ENCODE results near the gene CLMP.

GRCh38 chr11:123084454-123084853, 110.6 kb downstream of the CLMP start:
- no peak for TF ChIP-seq CTCF (optimal IDR thresholded peaks at IDR 0.05 in 1 of 3, IDR thresholded peaks at IDR 0.05 in 1 of 3, conservative IDR thresholded peaks at IDR 0.05 in 1 of 3; ENCODE audit: extremely low read depth in 1 of 3, insufficient read depth in 2 of 3, low read length in 3 of 3)
- no peak for TF ChIP-seq EZH2 (IDR thresholded peaks at IDR 0.05; ENCODE audit: low read length)

Measured in keratinocyte (primary cell).